ENCODE measurements around the gene IQCF6. TPM values are rescaled to one million over a fixed set of nuclear protein-coding genes. Genes with fewer than 3 reads are reported as not detected.
"Not testable (repeated sequence)": the region's sequence is repeated elsewhere in the genome, so short reads cannot be mapped to it uniquely, and the experiment has no call there.

IQCF6 gene
- polyA plus RNA-seq, 3 donors = not detected

DNA sequence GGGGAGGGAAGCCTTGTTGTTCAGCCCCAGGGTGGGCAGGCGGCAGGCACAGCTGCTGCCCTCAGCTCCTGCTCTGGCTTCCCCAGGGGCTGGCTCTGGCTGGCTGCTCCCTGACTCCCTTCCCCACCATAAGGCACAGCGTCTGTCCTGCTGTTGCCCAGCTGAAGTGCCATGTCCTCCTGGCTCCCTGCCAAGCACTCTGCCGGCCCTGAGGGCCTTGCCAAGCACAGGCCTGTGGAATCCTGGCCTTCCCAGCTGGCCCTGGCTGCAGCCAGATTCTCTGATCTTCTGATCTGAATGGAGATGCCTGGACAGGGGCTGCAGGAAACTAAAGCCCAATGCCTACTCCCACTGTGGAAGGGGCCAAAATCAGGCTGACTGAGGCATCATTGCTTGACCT, 1.1 kb downstream of the IQCF6 start:
- DNase-seq (ENCODE audit: low read depth in 3 of 3, low spot score in 2 of 3) = no peak

DNA sequence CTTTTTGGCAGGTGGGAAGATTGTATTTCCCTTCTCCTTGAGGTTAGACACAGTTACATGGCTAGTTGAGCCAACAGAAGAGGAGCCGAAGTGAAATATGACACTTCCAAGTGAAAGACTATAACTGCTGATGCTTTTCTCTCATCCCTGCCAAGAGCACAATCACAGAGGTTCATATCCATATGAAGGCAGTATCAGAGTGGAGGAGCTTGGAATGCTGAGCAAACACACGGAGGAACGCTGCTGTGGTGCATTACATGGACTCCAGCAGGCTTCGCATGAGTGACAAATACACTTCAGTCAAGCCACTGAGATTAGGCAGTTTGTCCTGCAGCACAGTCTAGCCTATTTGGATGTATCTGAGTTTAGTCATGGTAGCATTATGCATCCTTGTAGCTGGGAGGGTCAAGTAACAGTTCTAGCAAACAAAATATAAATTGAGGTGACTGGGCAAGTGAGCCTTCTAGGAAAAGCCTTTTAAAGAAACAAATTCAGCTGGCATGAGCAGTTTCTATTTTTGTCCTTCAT, 5.4 kb downstream of the IQCF6 start:
- DNase-seq (ENCODE audit: low read depth in 3 of 3, low spot score in 2 of 3) = no peak

GRCh38 chr3:51759203-51759602, 19.8 kb downstream of the IQCF6 start:
- DNase-seq (ENCODE audit: low read depth in 3 of 3, low spot score in 2 of 3) = no peak

GRCh38 chr3:51753763-51754750, 25.0 kb downstream of the IQCF6 start:
- DNase-seq (ENCODE audit: low read depth in 3 of 3, low spot score in 2 of 3) = not testable (repeated sequence)

DNA sequence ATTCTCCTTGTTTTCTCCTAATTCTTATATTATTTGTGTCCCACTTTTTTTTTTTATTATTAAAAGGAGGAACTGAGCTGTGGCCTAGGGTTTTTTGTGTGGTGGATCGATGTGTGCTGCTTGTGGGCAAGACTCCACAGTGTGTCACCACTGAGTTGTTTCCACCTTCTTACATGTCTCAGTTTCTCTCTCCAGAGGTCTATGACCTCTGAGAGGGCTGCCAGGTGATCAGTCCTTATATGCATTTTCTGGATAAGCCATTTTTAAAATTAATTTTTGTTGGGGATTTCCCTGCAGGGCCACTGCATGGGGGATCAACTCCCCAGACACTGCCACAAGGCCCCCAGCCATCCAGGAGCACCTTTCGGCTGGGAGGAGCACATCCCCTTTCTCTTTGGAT, 27.8 kb downstream of the IQCF6 start:
- DNase-seq (ENCODE audit: low read depth in 3 of 3, low spot score in 2 of 3) = no peak

GRCh38 chr3:51750878-51751277, 28.2 kb downstream of the IQCF6 start:
- DNase-seq (ENCODE audit: low read depth in 3 of 3, low spot score in 2 of 3) = no peak

DNA sequence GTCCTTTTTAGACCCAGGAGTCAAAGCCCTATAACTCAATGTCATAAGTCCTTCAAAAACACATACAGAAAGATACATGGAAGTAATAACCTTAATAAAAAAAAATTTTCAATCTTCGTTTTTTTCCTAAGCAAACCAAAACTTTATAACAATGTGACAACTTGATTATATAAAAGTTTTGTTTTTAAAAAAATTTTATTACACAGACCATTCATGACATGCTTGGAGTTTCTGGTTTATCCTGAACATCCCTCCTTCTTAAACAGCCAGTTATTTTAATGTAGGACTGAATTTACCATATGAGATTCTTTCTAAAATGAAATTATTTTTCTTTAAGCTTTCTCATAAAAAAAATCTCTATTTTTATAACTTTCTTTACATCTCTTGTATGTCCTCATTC, 30.7 kb downstream of the IQCF6 start:
- no peak for DNase-seq (ENCODE audit: low read depth in 3 of 3, low spot score in 2 of 3)

DNA sequence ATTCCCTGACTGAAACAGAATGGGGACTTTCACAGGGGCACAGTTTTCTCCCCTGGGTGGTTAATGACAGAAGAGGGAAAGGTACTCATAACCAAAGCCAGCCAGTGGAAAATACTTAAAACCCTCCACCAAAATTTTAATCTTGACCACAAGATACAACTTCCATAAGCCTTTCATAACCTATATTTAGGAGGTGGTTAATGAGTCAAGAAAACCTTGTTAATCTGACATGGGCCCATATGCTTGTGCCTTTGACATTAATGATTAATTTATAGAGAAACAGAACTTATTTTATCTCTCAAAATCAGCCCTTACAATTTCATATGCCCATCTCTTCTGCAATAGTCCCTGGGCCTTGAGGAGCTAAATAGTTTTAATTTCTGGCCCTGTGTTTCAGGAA, 31.2 kb downstream of the IQCF6 start:
- DNase-seq (ENCODE audit: low read depth in 3 of 3, low spot score in 2 of 3) = no peak

GRCh38 chr3:51742978-51743377, 36.1 kb downstream of the IQCF6 start:
- DNase-seq (ENCODE audit: low read depth in 3 of 3, low spot score in 2 of 3) = not testable (repeated sequence)

- DNase-seq (ENCODE audit: low read depth in 3 of 3, low spot score in 2 of 3) = not testable (repeated sequence)
Measured at GRCh38 chr3:51742320-51742719, 36.7 kb downstream of the IQCF6 start.

DNA sequence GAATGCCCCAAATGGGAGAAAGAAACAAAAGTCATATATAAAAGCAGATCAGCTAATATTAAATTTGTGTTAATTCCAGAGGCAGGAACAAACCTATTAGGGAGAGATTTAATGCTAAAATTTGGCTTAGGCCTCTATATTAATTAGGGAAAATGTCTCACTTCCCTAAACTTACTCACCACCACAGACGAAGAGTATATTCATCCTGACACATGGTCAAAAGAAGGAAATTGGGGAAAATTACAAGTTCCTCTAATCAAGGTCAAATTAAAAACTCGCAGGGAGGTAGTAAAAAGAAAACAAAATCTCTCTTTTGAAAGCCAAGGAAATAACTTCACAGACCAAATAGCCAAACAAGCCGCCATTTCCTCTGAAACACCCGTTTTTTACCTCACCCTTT, 39.9 kb downstream of the IQCF6 start:
- DNase-seq (ENCODE audit: low read depth in 3 of 3, low spot score in 2 of 3) = no peak

DNA sequence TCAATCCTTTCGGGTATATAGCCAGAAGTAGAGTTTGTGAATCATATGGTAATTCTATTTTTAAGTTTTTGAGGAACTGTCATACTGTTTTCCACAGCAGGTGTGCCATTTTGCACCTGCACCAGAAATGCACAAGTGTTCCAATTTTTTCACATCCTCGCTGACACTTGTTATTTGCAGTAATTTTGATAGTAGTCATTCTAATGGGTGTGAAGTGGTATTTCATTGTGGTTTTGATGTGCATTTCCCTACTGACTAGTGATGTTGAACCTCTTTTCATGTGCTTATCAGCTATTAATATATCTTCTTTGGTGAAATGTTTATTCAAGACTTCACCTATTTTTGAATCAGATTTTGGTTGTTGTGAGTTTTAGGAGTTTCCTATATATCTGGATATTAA, 43.1 kb downstream of the IQCF6 start:
- no peak for DNase-seq (ENCODE audit: low read depth in 3 of 3, low spot score in 2 of 3)

DNA sequence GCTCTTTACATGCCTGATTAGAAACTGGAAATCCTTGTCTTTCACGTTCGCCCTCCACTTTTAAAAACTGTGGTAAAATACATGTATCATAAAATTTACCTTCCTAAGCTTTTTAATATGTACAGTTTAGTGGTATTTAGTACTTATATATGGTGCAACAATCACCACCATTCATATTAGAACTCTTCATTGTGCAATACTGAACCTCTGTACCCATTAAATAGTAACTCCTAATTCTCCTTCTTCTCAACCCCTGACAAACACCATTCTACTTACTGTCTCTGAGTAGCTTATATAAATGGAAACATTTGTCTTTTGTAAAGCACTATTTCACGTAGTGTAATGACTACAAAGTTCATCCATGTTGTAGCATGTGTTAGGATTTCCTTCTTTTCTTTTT, 44.0 kb downstream of the IQCF6 start:
- no peak for DNase-seq (ENCODE audit: low read depth in 3 of 3, low spot score in 2 of 3)

- no peak for DNase-seq (ENCODE audit: low read depth in 3 of 3, low spot score in 2 of 3)
Measured at GRCh38 chr3:51734572-51734907, 44.5 kb downstream of the IQCF6 start.

DNA sequence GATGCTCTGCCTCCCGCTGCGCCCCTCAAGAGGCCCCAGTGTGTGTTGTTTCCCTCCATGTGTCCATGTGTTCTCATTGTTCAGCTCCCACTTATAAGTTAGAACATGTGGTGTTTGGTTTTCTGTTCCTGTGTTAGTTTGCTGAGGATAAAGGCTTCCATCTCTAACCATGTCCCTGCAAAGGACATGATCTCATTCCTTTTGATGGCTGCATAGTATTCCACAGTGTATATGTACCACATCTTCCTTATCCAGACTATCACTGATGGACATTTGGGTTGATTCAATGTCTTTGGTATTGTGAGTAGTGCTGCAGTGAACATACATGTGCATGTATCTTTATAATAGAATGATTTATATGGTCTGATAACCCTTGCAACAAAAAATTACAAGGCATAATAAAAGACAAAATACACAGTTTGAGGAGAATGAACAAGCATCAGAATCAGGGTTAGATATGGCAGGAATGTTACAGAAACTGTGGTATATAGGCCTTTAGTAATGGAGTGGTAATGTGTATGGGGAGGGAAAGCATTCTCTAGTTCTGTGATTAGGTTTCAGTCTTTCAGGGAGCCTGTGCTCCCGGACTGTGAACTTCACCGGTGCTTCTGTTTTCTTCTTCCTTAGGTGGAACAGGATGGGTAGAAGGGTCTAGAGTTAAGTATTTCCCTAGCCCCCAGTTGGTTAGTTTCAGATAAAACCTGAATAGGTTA, 45.0 kb downstream of the IQCF6 start:
- no peak for DNase-seq (ENCODE audit: low read depth in 3 of 3, low spot score in 2 of 3)

DNA sequence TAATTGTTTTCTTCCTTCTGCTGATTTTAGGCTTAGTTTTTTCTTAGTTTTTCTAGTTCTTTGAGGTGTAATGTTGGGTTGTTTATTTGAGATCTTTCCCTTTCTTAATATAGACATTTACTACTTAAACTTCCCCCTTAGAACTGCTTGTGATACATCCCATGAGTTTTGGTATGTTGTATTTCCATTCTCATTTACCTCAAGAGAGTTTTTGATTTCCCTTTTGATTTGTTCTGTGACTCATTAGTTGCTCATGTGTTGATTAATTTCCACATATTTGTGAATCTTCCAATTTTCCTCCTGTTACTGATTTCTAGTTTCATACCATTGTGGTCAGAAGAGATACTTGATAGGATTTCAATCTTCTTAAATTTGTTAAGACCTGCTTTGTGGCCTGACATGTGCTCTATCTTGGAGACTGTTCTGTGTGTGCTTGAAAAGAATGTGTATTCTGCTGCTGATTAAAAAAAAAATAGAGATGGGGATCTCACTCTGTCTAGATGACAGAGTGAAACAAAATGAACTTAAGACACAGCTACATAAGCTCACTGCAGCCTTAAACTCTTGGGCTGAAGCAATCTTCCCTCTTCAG, 49.9 kb downstream of the IQCF6 start:
- no peak for DNase-seq (ENCODE audit: low read depth in 3 of 3, low spot score in 2 of 3)

Other genes with a start within 250 kb of the IQCF6 start
- 10 to 100 TPM; 14.2 to 15.2 (median 14.9) TPM for gene RAD54L2, start 240.5 kb downstream of the IQCF6 start, polyA plus RNA-seq (ENCODE audit: insufficient read length in 3 of 3)
- 10 to 100 TPM; 63.5 to 75.0 (median 64.2) TPM for gene TEX264, start 108.0 kb downstream of the IQCF6 start, polyA plus RNA-seq (ENCODE audit: insufficient read length in 3 of 3)
- gene GRM2, start 72.2 kb downstream of the IQCF6 start, polyA plus RNA-seq (ENCODE audit: insufficient read length in 3 of 3) = under 1 TPM; 0.43 to 0.69 (median 0.55) TPM
- not detected for gene IQCF2, start 82.4 kb upstream of the IQCF6 start, polyA plus RNA-seq (ENCODE audit: insufficient read length in 3 of 3)
- gene IQCF5, start 96.4 kb upstream of the IQCF6 start, polyA plus RNA-seq (ENCODE audit: insufficient read length in 3 of 3) = not detected
- gene IQCF1, start 124.1 kb upstream of the IQCF6 start, polyA plus RNA-seq (ENCODE audit: insufficient read length in 3 of 3) = not detected
- gene RRP9, start 162.7 kb upstream of the IQCF6 start, polyA plus RNA-seq (ENCODE audit: insufficient read length in 3 of 3) = 10 to 100 TPM; 17.3 to 19.2 (median 17.5) TPM
- gene PARP3, start 163.1 kb upstream of the IQCF6 start, polyA plus RNA-seq (ENCODE audit: insufficient read length in 3 of 3) = 10 to 100 TPM; 15.0 to 16.2 (median 16.2) TPM
- gene GPR62, start 176.1 kb upstream of the IQCF6 start, polyA plus RNA-seq (ENCODE audit: insufficient read length in 3 of 3) = under 1 TPM; 0.36 to 0.49 (median 0.37) TPM
- gene PCBP4, start 188.2 kb upstream of the IQCF6 start, polyA plus RNA-seq (ENCODE audit: insufficient read length in 3 of 3) = 10 to 100 TPM; 47.8 to 51.4 (median 49.5) TPM
- gene ABHD14B, start 194.8 kb upstream of the IQCF6 start, polyA plus RNA-seq (ENCODE audit: insufficient read length in 3 of 3) = 10 to 100 TPM; 76.7 to 82.8 (median 80.5) TPM
- 10 to 100 TPM; 21.0 to 26.1 (median 26.0) TPM for gene ABHD14A, start 195.8 kb upstream of the IQCF6 start, polyA plus RNA-seq (ENCODE audit: insufficient read length in 3 of 3)
- 100 to 1,000 TPM in 2 of 3 donors, 10 to 100 TPM in 1; 87.7 to 123 (median 108) TPM for gene ACY1, start 204.3 kb upstream of the IQCF6 start, polyA plus RNA-seq (ENCODE audit: insufficient read length in 3 of 3)
- gene RPL29, start 216.7 kb upstream of the IQCF6 start, polyA plus RNA-seq (ENCODE audit: insufficient read length in 3 of 3) = 1,000 to 10,000 TPM; 1,608 to 1,744 (median 1,623) TPM